VCaP (cell line): Measurements from ENCODE around the gene CHKB.

Experiments used
- H3K27ac ChIP-seq: fragments of 450-650 bp; 2 replicates; pipeline ENCODE4 v1.5.1; 2017
- CTCF ChIP-seq: fragments of 450-650 bp; conservative IDR thresholded peaks from 2 replicates; pipeline ENCODE4 v1.5.1; 2017; ENCODE audit warnings: mild to moderate bottlenecking, moderate library complexity

Gene CHKB

GRCh38 chr22:50531546-50531961 lies 51.1 kb downstream of the CHKB start:
- H3K27ac ChIP-seq, result peak overlapping the region; percentile 71
- no peak for TF ChIP-seq CTCF

- peak overlapping the region; percentile 71 for H3K27ac ChIP-seq
Measured at GRCh38 chr22:50530877-50531545, 51.6 kb downstream of the CHKB start.

GRCh38 chr22:50530580-50530876 lies 52.1 kb downstream of the CHKB start:
- no peak for TF ChIP-seq CTCF
- H3K27ac ChIP-seq, result peak overlapping the region; percentile 71

More at GRCh38 chr22:50530877-50531545, 51.6 kb downstream of the CHKB start:
- no peak for TF ChIP-seq CTCF

- H3K27ac ChIP-seq, result peak within 1 kb of the TSS; percentile 71
- no peak for TF ChIP-seq CTCF
Measured at GRCh38 chr22:50529897-50530579, 52.6 kb downstream of the CHKB start, which contains the start of gene TYMP. TYMP (minus strand) TSS chr22:50530012; CDS start chr22:50529709, 303 bp downstream.

GRCh38 chr22:50529416-50529896 lies 53.2 kb downstream of the CHKB start:
- H3K27ac ChIP-seq, result no peak overlapping the region
- no peak for TF ChIP-seq CTCF
